ENCODE data around the gene GPHN. TPM values are rescaled to one million over a fixed set of nuclear protein-coding genes. Genes with fewer than 3 reads are reported as not detected.

The GPHN gene
- total RNA-seq, 1 experiment from 2014 or later: 23.4 TPM

DNA sequence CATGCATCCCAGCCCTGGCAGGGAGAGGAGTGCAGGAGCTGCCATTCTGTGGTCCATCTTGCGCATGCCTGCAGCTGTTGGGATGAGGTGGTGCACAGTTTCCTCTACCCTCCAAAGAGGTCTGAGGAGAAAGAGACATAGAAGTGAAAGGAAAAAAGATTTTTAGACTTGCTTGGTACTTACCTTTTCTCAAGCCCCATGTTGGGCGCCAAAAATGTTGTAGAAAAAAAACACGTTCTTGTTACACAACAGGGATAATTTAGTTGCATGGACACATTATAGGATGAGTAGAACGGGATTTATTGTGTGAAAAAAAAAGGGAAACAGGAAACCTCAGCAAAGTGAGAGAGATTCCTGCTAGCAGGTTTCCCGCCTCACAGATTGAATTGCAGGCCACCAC, 436.9 kb downstream of the GPHN start:
- BruUV-seq (replicated peaks): no TSS peak
- POLR2A ChIA-PET (ENCODE audit: unreplicated experiment): no interaction called here

DNA sequence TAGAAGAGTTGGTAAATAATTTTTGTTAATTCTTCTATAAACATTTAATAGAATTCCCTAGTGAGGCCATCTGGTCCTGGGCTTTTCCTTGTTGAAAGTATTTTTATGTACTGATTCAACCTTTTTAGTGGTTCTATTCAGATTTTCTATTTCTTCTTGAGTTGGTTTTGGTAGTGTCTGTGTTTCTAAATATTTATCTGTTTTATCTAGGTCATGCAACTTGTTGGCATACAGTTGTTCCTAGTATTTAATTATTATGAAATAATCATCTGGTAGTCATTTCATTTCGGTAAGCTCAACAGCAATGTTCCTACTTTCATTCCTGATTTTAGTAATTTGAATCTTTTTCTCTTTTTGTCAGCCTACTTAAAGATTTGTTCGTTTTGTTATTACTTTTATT, 447.2 kb downstream of the GPHN start:
- H4K20me1 ChIP-seq (ENCODE audit: low read length): no peaks in the 10 kb centered on the region
- ATAC-seq (no peak), DNase-seq (no peak)
- POLR2A ChIA-PET (ENCODE audit: unreplicated experiment): no interaction called here
- CTCF ChIA-PET: no interaction called here
- no peak overlapping the region for H3K9ac ChIP-seq (ENCODE audit: low read length)
- H3K36me3 ChIP-seq (ENCODE audit: low read depth, low read length): peaks cover 18% of the 10 kb centered on the region
- H3K9me3 ChIP-seq (ENCODE audit: low read length): peaks cover 12% of the 10 kb centered on the region
- H3K4me1 ChIP-seq (ENCODE audit: insufficient read depth, low read length): no peaks in the 10 kb centered on the region
- intact Hi-C loops (cut with micrococcal nuclease): no loop called here
- H3K79me2 ChIP-seq (ENCODE audit: low read length): no peaks in the 10 kb centered on the region
- no peak for TF ChIP-seq EZH2 (IDR thresholded peaks at IDR 0.05; ENCODE audit: low read length, unreplicated experiment)
- no peaks in the 10 kb centered on the region for H3K9me2 ChIP-seq (replicated peaks; ENCODE audit: low read length)
- no peaks in the 10 kb centered on the region for H3K27me3 ChIP-seq (ENCODE audit: low read length)
- H3K4me2 ChIP-seq (ENCODE audit: low read length): no peak overlapping the region
- BruUV-seq (replicated peaks): no TSS peak
- H3K4me3 ChIP-seq (ENCODE audit: low read length): no peak overlapping the region
- no peak overlapping the region for H2AFZ ChIP-seq (ENCODE audit: low read length)
- H3F3A ChIP-seq (ENCODE audit: low read length, unreplicated experiment): no peaks in the 10 kb centered on the region
- H3K27ac ChIP-seq (ENCODE audit: low read length): no peak overlapping the region

More for the DNA sequence above, 436.9 kb downstream of the GPHN start:
- H3K4me2 ChIP-seq (ENCODE audit: low read length): no peak overlapping the region
- H3K27ac ChIP-seq (ENCODE audit: low read length): no peak overlapping the region
- H3K27me3 ChIP-seq (ENCODE audit: low read length): no peaks in the 10 kb centered on the region
- DNase-seq (peak; percentile 10), ATAC-seq (no peak)
- no peaks in the 10 kb centered on the region for H3F3A ChIP-seq (ENCODE audit: low read length, unreplicated experiment)
- H3K9ac ChIP-seq (ENCODE audit: low read length): no peak overlapping the region
- no peak overlapping the region for H2AFZ ChIP-seq (ENCODE audit: low read length)
- TF ChIP-seq EZH2 (IDR thresholded peaks at IDR 0.05; ENCODE audit: low read length, unreplicated experiment) (no peak), EZH2phosphoT487 (IDR thresholded peaks at IDR 0.05; ENCODE audit: borderline replicate concordance, low read length) (no peak)
- TF ChIP-seq, protein P1, sequence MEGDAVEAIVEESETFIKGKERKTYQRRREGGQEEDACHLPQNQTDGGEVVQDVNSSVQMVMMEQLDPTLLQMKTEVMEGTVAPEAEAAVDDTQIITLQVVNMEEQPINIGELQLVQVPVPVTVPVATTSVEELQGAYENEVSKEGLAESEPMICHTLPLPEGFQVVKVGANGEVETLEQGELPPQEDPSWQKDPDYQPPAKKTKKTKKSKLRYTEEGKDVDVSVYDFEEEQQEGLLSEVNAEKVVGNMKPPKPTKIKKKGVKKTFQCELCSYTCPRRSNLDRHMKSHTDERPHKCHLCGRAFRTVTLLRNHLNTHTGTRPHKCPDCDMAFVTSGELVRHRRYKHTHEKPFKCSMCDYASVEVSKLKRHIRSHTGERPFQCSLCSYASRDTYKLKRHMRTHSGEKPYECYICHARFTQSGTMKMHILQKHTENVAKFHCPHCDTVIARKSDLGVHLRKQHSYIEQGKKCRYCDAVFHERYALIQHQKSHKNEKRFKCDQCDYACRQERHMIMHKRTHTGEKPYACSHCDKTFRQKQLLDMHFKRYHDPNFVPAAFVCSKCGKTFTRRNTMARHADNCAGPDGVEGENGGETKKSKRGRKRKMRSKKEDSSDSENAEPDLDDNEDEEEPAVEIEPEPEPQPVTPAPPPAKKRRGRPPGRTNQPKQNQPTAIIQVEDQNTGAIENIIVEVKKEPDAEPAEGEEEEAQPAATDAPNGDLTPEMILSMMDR (conservative IDR thresholded peaks at IDR 0.05; ENCODE audit: low read depth, low read length): no peak
- CTCF ChIA-PET: no interaction called here
- no peak overlapping the region; the same call in 1 of the 2 replicates for H3K4me3 ChIP-seq (ENCODE audit: low read length)
- no peaks in the 10 kb centered on the region for H4K20me1 ChIP-seq (ENCODE audit: low read length)
- H3K4me1 ChIP-seq (ENCODE audit: insufficient read depth, low read length): no peaks in the 10 kb centered on the region
- no peaks in the 10 kb centered on the region for H3K9me2 ChIP-seq (replicated peaks; ENCODE audit: low read length)
- H3K79me2 ChIP-seq (ENCODE audit: low read length): no peaks in the 10 kb centered on the region
- peaks cover 45% of the 10 kb centered on the region for H3K9me3 ChIP-seq (ENCODE audit: low read length)
- intact Hi-C loops (cut with micrococcal nuclease): no loop called here
- H3K36me3 ChIP-seq (ENCODE audit: low read depth, low read length): peaks cover 64% of the 10 kb centered on the region

DNA sequence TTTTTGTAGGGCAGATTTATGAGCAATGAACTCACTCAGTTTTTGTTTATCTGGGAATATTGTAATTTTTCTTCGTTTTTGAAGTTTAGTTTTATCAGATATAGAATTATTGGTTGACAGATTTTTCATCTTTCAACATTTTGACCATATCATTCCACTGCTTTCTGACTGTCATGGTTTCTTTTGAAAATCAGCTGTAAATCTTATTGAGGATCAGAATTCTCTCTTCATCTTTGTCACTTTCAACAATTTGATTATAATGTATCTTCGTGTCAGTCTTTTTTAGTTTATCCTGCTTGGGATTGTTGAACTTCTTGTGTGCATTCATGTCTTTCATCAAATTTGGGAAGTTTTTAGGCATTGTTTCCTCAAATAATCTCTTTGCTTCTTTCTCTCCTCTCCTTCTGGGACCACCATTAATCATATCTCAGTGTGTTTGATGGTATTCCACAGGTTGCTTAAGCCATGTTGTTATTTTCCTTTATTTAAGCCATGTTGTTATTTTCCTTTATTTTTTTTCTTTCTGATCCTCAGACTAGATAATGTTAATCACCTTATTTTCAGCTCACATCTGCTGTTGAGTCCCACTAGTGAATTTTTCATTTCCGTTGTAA, 451.6 kb downstream of the GPHN start:
- intact Hi-C loops (cut with micrococcal nuclease): no loop called here
- no peaks in the 10 kb centered on the region for H3K9me2 ChIP-seq (replicated peaks; ENCODE audit: low read length)

More for the DNA sequence above, 451.6 kb downstream of the GPHN start:
- Histone ChIP-seq H3K4me3 (ENCODE audit: low read length) (no peak overlapping the region), H3F3A (ENCODE audit: low read length, unreplicated experiment) (no peaks in the 10 kb centered on the region), H3K27ac (ENCODE audit: low read length) (no peak overlapping the region), H3K36me3 (ENCODE audit: low read depth, low read length) (peaks cover 18% of the 10 kb centered on the region), H2AFZ (ENCODE audit: low read length) (no peak overlapping the region), H4K20me1 (ENCODE audit: low read length) (no peaks in the 10 kb centered on the region), H3K27me3 (ENCODE audit: low read length) (no peaks in the 10 kb centered on the region), H3K4me2 (ENCODE audit: low read length) (no peak overlapping the region), H3K9me3 (ENCODE audit: low read length) (peaks cover 12% of the 10 kb centered on the region), H3K4me1 (ENCODE audit: insufficient read depth, low read length) (no peaks in the 10 kb centered on the region), H3K9ac (ENCODE audit: low read length) (no peak overlapping the region), H3K79me2 (ENCODE audit: low read length) (no peaks in the 10 kb centered on the region)
- TF ChIP-seq, protein P1 (conservative IDR thresholded peaks at IDR 0.05; ENCODE audit: low read depth, low read length): no peak
- no peak for TF ChIP-seq EZH2 (IDR thresholded peaks at IDR 0.05; ENCODE audit: low read length, unreplicated experiment)
- no peak for TF ChIP-seq EZH2phosphoT487 (IDR thresholded peaks at IDR 0.05; ENCODE audit: borderline replicate concordance, low read length)
- DNase-seq: no peak
- no TSS peak for BruUV-seq (replicated peaks)
- ChIA-PET CTCF (no interaction called here), POLR2A (ENCODE audit: unreplicated experiment) (no interaction called here)
- no peak for ATAC-seq

Measured in PC-3 (cell line).